Anterior cingulate cortex (tissue), 58 donors: ENCODE measurements around the gene MAP4K2.

Experiments
- DNase-seq, 58 donors: peaks; one replicate each; lab custom pipeline; 2025; lab: John Stamatoyannopoulos, UW

MAP4K2 gene

DNA sequence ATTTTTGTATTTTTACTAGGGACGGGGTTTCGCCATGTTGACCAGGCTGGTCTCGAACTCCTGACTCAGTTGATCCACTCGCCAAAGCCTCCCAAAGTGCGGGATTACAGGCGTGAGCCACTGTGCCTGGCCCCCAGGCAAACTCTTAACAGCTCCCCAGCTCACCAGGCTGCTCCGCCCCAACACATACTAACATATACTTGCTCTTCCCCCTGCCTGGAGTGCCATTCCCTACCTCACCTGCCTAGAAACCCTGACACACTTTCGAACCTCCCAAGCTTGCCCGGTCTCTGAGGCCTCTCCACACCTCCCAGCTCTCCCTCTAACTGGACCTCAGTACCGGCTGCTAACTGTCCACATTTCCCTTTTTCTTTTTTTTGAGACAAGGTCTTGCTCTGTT, 8.5 kb downstream of the MAP4K2 start:
- no peak for DNase-seq

DNA sequence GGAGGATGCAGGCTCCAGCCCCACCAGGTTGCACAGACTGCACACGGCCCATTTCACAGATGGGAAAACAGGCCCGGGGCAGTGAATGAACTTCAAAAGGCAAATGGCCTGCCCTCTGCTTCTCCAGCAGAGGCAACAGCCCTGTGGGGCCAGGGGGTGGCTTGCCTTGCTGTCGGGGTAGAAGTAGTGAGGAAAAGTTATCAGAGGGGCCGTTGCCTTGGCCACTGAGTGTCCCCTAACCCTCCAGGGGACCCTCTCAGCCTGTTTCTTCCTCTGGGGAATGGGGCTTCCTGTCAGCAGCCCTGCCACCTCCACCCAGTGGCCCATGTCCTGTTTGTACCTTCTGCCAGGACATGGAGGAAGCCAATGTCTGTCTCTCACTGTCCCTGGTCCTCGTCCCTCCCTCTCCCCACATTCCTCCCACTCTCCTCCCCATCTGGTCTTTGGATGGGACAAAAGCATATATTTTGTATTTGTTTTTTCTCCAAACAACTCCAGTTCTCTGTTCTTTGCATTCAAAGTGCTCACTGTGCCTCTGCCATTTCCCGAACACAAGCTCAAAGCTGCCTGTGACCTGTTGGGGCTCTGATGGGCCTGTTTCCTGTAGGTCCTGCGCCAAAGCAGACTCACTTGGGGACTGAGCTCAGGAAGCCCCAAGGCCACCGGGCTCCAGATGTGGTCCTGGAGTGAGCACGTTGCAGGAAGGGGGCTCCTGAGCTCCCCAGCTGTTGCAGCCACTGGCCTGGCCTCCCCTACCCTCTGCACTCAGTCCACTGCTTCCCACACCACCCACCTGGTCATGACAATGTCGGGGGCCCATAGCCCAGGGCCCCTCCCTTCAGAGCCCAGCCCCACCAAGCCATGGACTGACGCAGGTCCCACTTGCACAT, 9.5 kb downstream of the MAP4K2 start:
- no peak for DNase-seq

DNA sequence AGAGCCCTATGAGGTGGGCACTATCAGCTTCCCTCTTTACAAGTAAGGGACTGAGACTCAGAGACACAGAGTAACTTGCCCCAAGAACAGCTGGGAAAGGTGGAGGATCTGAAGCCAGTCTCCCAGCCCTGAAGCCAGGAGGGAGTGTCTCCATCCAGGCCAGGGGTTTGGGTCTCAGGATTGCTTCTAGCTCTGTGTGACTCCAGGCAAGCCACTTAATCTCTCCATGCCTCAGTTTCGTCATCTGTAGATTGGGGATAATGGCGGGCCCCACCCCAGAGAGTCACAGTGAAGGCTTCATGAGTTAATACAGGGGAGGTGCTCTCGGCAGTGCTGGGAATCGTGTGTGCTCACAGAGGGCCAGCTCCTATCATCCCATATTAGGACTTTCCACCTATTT, 10.5 kb downstream of the MAP4K2 start:
- no peak for DNase-seq

DNA sequence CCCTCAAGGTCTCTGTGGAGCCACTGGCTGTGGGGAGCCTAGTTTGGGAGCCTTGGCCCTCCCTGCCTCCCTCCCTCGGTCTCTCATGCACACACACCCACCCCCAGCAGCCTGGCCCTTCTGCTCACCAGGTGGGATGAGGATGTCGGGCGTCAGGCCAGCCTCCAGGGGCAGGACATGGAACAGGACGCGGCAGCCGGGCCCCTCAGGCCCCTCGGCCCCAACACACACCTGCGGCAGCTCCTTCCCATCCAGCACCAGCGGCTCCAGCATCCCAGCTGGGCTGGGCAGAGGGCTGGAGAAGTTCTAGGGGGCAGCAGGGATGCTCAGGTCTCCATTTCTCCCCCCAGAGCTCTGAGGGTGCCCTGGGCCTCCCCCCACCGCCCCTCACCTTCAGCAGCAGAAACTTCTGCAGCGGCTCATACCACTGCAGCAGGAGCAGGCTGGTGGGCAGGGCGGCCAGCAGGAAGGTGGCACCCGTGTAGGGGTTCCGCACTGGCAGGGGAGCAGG, 11.2 kb downstream of the MAP4K2 start:
- no peak for DNase-seq

DNA sequence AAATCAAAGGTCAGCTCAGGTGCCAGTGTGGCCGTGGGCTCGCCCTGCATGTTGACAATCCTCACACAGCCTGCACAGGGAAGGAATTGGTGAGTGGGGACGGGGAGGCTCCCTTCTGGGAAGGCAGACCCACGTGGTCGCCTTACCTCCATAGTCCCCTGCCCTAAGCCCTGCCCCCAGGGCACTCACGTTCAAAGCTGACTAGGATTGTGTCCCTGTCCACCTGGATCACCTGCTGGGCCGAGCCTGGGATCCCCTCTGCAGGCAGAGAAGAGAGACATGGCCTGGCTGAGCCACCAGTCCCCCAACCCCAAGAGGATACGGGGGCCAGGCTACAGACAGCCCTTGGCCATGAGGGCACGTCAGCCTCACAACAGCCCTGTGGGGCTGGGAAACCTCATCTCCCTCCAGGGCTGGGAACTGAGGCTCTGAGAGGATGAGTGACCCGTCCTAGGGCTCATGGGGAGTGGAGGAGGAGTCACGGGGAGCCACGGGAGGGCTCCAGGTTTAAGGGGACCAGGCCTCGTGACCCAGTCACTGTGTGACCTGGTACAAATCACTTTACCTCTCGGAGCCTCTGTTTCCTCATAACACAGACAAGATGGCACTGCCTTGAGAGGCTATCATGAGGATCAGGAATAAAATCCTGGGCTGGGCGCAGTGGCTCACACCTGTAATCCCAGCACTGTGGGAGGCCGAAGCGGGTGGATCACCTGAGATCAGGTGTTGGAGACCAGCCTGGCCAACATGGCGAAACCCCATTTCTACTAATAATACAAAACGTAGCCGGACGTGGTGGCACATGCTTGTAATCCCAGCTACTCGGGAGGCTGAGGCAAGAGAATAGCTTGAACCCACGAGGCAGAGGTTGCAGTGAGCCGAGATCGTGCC, 12.6 kb downstream of the MAP4K2 start:
- no peak for DNase-seq

DNA sequence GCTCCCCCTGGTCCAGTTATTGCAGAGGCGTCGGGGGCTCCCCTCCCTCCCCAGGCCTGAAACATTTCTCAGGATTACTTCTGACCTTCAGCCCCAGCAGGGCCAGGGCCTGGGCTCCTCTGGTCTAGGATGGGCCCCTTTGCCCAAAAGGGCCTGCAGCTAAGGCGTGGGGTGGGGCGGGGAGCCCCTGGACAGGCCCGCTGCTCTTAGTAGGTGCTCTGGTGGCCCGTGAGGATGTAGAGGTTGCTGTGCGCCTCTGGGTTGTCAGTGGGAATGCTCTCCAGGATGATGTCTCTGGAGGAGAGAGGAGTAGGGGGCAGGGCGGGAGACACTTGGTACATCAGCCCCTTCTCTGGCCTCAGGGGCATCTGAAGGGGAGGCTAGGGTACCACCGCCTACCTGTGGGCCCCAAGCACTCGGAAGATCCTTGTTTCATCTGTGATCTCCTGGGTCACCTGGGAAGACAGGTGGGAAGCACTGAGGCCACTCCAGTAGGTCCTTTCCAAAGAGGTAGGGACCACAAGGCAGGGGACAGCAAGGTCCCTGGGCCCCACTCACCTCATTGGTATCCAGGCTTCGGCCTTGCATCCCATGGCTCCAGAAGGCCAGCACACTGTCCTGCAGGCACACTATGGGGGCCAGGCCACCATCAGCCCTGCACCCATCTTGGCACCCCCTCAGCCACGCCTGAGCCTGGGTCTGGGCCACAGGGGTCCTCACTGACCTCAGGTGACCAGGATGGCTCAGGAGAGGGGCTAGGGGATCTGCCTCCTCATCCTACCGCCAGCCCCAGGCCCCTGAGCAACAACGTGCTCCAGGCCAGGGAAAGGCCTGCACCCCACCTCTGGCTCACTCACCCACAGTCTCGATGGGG, 13.4 kb downstream of the MAP4K2 start:
- no peak for DNase-seq

DNA sequence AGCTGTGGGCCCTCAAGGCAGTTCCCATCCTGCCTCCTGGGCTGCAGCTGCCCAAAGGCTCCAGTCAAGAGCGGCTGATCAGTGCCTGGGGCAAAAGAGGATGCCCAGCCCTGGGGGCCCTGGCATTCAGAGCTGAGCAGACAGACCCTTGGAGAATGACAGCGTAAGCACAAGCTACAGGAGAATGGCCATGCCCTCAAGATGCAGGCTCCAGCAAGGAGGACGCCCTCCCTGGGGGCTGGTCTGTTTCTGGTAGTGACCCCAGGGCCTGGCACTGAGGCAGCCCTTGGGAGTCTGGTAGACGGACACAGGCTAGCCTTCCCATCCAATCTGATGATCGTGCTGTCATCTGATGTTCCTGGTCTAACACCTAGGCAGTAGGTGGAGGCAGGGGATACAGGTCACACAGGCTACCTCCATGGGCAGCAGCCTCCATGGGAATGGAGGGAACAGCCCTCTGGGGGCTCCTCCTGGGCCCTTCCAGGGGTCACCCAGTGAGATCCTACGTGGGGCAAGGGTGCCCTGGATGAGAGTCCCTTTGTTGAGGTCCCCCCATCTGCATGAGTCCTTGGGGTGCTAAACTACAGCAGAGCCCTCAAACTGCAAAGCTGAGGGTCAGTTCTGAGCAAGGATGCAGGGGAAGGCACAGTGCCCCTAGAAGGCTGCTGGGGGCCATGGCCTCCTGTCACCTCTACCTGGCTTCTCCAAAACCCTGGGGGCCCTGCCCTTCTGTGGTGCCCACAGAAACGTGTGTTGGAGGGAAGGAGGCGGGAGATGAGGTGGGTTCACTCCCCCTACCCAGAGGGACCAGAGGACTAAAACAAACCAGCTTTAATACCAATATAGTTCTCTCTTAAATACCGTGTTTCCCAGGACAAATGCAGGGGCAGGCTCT, 14.4 kb downstream of the MAP4K2 start:
- DNase-seq: no peak

DNA sequence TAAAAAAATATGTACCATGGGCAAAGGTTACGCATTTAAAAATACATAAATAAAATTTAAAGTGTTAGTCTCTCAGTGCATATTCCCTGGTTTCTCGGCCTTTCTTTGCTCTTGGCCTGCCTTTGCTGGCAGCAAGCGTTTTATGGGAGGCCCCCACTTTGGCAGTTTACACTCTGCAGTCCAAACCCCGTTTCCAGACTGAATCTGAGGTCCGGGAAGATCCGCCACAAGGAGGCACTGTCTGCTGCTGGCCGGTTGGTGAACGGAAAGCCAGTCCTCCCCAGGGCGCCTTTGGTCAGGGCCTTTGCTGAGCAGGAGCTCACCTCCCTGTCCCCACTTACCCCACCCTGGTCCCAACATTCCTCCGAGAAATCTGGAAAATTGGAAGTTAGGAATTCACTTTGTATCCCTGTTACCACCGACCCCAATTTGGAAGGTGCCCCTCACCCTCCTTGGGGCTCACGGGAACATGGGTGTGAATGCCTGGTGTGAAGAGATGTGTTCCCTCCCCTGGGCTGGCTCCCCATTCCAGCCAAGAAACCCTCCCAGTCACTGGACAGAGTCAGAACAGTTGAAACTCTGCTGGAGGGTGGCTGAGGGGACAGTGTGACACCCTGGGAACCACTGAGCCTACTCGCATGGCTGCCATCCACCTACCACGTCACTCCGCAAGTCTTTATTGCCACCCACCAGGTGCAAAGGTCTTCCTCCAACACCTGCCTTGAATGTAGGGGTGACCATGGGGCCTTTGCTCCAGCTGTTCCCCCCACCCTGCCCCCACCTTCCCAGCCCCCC, 15.3 kb downstream of the MAP4K2 start:
- DNase-seq: peak in 17 of 58 donors; percentile 2 to 59 (median 27)

DNA sequence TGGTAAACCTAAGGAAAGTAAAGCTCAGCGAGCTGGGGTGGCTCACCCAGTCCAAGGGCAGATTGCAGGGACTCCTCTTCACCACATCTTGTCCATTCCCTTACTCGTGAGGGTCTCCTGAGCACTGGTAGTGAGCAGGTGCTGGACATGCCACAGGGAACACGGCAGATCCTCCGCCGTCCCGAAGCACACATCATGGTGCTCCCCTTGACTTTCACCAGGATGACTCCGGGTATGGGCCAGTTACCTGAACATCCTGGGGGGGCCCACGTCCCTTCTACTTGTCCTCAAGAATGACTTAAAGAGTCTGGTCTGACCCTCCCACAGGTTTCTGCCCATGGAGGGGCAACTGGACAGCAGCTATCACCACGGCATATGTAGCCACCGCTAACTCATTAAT, 16.7 kb downstream of the MAP4K2 start:
- DNase-seq: no peak

DNA sequence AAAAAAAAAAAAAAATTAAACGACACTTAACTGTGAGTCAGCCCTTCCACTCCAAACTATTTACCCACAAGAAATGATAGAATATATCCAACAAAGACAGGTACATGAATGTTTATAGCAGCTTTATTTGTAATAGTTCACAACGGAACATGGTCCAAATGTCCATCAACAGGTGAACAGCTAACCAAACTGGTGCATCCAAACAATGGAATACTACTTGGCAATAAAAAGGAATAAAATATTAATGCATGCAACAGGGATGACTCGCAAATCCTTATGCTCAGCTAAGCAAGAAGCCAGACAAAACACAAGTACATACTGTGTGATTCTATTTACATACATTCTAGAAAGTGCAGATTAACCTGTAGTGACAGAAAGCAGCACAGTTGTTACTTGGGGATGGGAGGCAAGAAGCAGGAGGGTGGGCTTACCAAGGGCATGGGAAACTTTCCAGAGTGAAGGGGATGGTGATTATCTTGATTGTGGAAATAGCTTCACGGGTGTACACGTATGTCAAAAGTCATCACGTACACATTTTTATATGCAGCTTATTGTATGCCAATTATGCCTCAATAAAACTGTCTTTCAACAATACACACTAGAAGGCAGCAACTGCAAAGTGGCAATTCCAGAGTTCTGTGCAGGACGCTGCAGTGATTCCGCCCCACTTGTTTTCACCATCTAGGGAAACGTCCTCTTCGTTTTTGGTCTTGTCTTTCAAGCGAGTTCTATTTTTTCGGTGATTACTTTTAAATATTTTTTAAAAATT, 18.0 kb downstream of the MAP4K2 start:
- no peak for DNase-seq

DNA sequence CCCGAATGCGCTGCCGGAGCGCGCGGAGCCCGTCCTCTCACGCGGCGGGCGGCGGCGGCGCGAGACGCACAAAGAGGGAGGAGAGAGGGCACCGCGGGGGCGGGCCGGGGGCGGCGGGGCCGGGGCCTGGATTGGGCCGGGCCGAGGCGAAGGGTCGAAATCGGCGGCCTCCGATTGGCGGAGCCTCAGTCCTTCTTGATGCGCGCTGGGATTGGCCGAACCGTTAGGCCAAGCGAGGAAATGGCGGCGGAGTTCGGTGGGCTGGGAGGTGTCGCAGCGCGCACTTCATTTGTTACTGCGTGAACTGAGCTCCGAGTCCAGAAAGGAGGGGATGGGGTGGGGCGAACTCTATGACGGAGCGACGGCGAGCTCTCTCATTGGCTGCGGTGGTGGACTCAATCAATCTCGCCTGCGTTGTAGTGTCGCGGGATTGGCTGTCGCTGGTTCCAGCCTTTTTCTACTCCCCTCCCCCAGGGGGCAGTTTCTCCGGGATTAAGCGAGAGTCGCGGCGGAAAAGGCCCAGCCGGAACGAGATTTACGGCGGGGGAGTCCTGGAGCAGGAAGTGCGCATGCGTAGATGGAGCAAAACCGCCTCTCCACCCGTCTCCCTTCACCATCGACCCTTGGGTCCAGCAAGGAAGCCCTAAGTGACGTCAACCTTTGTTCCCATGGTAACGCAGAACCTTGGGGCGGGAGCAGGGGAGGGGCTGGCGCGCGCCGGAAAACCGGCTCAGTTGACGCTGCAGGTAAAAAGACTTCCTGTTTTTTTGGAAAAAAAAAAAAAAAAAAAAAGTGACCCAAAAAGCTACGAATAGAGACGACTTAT, 24.3 kb downstream of the MAP4K2 start, which contains the start of gene SF1:
SF1 (minus strand) TSS at position 70 of the 826 bp plus-strand sequence. CDS start 150 bp downstream, outside the sequence.
- peak; percentile 96 to 100 (median 99) for DNase-seq

DNA sequence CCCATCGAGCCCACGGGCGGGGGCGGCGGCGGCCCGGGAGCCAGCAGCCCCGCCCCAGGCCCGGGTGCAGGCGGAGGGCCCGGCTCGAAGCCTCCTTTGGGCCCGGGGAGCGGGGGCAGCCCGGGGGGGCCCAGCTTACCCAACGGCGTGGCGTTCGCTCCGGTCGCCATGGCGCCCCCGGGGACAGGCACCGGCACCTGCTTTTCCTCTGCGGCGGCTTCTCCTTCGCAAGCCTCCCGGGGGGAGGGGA, 24.9 kb downstream of the MAP4K2 start:
- DNase-seq: no peak

DNA sequence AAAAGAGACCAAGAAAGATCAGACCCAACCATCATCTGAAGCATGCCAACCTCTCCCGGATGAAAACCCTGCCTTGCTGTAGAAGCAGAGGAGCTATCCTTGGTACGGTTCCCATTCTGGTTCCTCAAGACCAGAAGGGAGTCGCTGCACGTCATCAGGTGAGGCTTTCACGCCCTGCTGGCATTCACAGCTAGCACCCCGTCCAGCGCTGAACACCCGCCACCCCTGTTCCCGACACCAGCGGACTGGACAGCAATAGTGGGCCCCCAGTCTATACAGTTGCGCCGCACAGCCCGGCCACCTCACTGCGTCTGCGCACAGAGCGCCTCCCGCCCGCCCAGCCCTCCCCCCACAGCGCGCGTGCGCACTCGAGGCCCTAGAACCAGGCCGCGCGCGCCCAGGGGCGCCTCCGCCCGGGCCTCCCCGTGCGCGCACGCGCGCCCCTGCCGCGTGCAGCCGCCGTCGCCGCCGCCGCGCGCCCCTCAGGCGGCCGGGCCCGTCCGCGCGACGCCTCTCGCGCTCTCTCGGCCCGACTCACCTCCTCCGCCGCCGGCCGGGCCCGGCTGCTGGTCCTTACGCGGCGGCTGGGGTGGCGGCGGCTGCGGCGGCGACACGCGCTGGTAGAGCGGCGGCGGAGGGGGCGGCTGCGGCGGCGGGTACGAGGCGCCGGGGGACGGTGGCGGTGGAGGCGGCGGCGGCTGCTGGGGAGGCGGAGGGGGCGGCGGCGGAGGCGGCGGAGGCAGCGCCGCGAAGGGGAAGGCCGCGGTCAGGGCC, 25.4 kb downstream of the MAP4K2 start:
- DNase-seq: peak in 54 of 58 donors; percentile 27 to 85 (median 72)

DNA sequence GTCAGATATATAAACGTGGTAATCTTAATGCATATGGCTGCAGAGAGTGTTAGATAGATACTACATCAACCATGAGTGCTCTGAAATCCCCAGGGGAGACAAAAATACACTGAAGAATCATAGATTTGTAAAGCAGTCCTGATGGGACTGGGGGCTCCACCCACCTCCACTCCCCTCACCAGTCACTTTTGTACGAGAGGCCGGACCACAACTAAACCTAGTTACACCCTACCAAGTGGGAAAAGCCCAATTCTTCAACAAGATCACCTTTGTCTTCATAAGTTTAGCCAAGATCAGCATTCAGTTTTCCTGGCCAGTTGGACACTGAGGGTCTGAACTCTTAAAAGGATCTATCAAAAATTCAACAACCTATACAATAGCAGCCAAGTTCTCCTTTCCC, 26.1 kb downstream of the MAP4K2 start:
- no peak for DNase-seq

DNA sequence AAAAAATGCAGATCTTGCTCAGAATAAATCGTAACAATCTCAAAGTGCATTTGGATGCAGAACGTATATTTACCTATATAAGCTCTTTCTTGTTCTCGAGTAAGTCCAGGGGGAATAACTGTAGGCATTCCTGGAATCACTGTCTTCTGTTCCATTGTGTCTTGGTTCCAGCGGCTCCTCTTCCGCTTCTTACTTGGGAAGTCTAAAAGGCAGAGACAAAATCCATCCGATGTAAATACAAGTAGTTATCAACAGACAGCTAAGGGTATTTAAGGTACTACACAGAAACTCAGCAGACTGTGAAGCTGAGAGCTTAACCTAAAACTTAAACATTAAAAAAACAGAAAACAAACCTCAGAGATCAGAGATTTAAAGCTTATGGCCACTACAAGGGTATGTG, 26.6 kb downstream of the MAP4K2 start:
- DNase-seq: no peak

DNA sequence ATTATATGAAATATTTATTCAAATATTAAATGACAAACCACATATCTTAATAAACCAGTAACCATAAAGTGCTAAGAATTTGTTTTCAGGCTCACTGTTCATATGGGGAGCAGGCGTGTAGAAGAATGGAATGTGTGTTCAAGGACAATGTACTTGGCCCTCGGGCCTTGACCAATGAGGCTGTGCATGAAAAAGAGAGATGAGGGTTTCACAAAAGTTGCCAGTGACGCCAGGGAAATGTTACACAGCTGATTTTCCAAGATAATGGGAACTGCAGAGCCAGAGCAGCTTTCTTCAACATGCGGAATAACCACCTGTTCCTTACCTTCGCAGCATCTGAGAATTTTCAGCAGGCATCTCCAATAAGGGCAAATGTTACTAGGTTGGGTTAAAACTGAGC, 28.9 kb downstream of the MAP4K2 start:
- DNase-seq: no peak
